Heart right ventricle (tissue), 16 donors: ENCODE results near the gene CLEC14A. TPM values are rescaled to one million over a fixed set of nuclear protein-coding genes. Genes with fewer than 3 reads are reported as not detected.

Experiments
- ATAC-seq, 8 donors: fragments of 200-7000 bp; cut with Tn5 transposase; one replicate each; pipeline ENCODE4 v1.9.1; 2020; ENCODE audit warnings: mild to moderate bottlenecking in 8 of 8, moderate library complexity in 8 of 8, moderate number of reproducible peaks in 1 of 8
- DNase-seq, 2 donors: peaks; one replicate each; pipeline ENCODE4 v3.0.0-alpha.2; 2020
- H3K27ac ChIP-seq, 10 donors: fragments of 200-600 bp; sonication (generic) in 2 of 10; one replicate each; pipeline versions ENCODE4 v1.5.0 to v1.8.0; 2020 to 2022; ENCODE audit warnings: mild to moderate bottlenecking in 3 of 10
- H3K27me3 ChIP-seq, 7 donors: fragments of 200-600 bp; one replicate each; pipeline ENCODE4 v1.8.0; 2021 to 2022; ENCODE audit warnings: mild to moderate bottlenecking in 2 of 7
- H3K36me3 ChIP-seq, 9 donors: fragments of 200-600 bp; sonication (generic) in 1 of 9; one replicate each; pipeline versions ENCODE4 v1.5.0 to v1.8.0; 2020 to 2022; ENCODE audit warnings: mild to moderate bottlenecking in 2 of 9
- H3K4me1 ChIP-seq, 9 donors: fragments of 200-600 bp; sonication (generic) in 1 of 9; one replicate each; pipeline versions ENCODE4 v1.5.0 to v1.8.0; 2020 to 2022; ENCODE audit warnings: mild to moderate bottlenecking in 4 of 9
- H3K4me3 ChIP-seq, 10 donors: fragments of 200-600 bp; sonication (generic) in 2 of 10; one replicate each; pipeline versions ENCODE4 v1.5.0 to v1.8.0; 2020 to 2022; ENCODE audit warnings: mild to moderate bottlenecking in 7 of 10, moderate library complexity in 2 of 10
- H3K9me3 ChIP-seq, 11 donors: fragments of 200-600 bp in 10 of 11; sonication (generic) in 2 of 11; one replicate each; pipeline versions ENCODE4 v1.5.0 to v1.8.0; 2013 to 2022; ENCODE audit warnings: mild to moderate bottlenecking in 2 of 11, control low read depth in 1 of 11, moderate library complexity in 1 of 11
- CTCF ChIP-seq, 9 donors: fragments of 200-600 bp; sonication (generic) in 2 of 9; IDR thresholded peaks; one replicate each; pipeline versions ENCODE4 v1.5.0 to v1.8.0; 2021 to 2022; ENCODE audit warnings: antibody characterized with exemption in 9 of 9, mild to moderate bottlenecking in 5 of 9, moderate library complexity in 1 of 9
- WGBS, 2 donors: extraction: QIAGEN DNeasy Blood & Tissue Kit; methylation state at CpG; one replicate each; pipeline ENCODE4 v1.1.7; 2013; ENCODE audit warnings: inconsistent platforms in 1 of 2; 5-methylcytosine and 5-hydroxymethylcytosine counted together
- intact Hi-C, 10 donors: fragments of 100-400 bp; cut with DNase I; formaldehyde crosslinking; loops; one replicate each; pipeline versions ENCODE4 v1.11.1 to v1.14.2; 2022
- polyA plus RNA-seq, 2 donors: library from polyadenylated mRNA; stranded (reverse); fragments of 200-250 nt; gene quantifications; one replicate each; pipeline ENCODE4 v1.2.3, GENCODE V29; 2013
- total RNA-seq, 10 donors: library from RNA; stranded (reverse); fragmentation: NEBNext Ultra II Directional in 3 of 10; extraction: Animal tissue kit (Norgen Biotek cat#: 25700) in 3 of 10; gene quantifications; one replicate each; pipeline versions ENCODE4 v1.2.1 to v1.2.4, GENCODE V29; 2021 to 2023
- donor health status: Arrhythmogenic right ventricular cardiomyopathy.
- donor health status: ischemic (EF 13 %, LVEDD 7.1; RV severe dilation, severe dysfunction).
- donor health status: healthy with polysubstance abuse.
- donor health status: DM: no; HTN: yes; CAD: no.
- donor health status: DM: no; HTN: no; CAD: no.
- donor health status: ischemic (EF 25% LVEDD 6.9; RV normal size, moderate dysfunction).
- donor health status: ischemic (EF 25% LVEDD 5.7; RV mildly dilated, moderate dysfunction).
- donor health status: healthy.
- donor health status: DM: yes; HTN: yes; CAD: no.
- donor health status: Ischemic cardiomyopathy.
- donor health status: ischemic (EF 35%, LVEDD 5.7; RV mildly dilated, moderate dysfunction).
- donor health status: nonischemic (EF 11% LVEDD 7.7; RV severe dilation, severe dysfunction).
- donor health status: DM: yes; HTN: yes; CAD: no.
- donor health status: PGD.
- donor health status: ischemic (EF 29% LVEDD 5.4; RV normal size, mild dysfunction).
- donor health status: nonischemic (EF 23%, LVEDD 6.1; RV moderate dilation, normal function).

CLEC14A gene
- total and polyA plus RNA-seq, 12 donors: 18.4 to 71.8 (median 37.1) TPM

- DNase-seq: no peak
- TF ChIP-seq CTCF (IDR thresholded peaks at IDR 0.05): no peak
Measured at GRCh38 chr14:38212111-38212510, 43.8 kb downstream of the CLEC14A start.

GRCh38 chr14:38211255-38211735 is 44.6 kb downstream of the CLEC14A start:
- no peak for TF ChIP-seq CTCF (IDR thresholded peaks at IDR 0.05)
- H3K27me3 ChIP-seq: peaks cover 0 to 72% (median 47%) of the 10 kb centered on the region in 7 donors
- 2% methylated on average over 34 of the region's 34 CpGs for WGBS, 2 donors
- peak in 4 of 8 donors; percentile 32 to 54 (median 37) for ATAC-seq
- intact Hi-C loops: no loop called here
- H3K36me3 ChIP-seq: no peaks in the 10 kb centered on the region
- H3K4me3 ChIP-seq: peak overlapping the region; percentile 38 to 64 (median 52)
- H3K27ac ChIP-seq: no peak overlapping the region
- peaks cover 0 to 41% (median 23%) of the 10 kb centered on the region in 9 donors for H3K4me1 ChIP-seq
- peak in 1 of 2 donors; percentile 7 for DNase-seq
- peaks cover 0 to 7% (median 2%) of the 10 kb centered on the region in 11 donors for H3K9me3 ChIP-seq

More at GRCh38 chr14:38212111-38212510, 43.8 kb downstream of the CLEC14A start:
- Histone ChIP-seq H3K27me3 (peaks cover 0 to 64% (median 47%) of the 10 kb centered on the region in 7 donors), H3K9me3 (no peaks in the 10 kb centered on the region), H3K27ac (no peak overlapping the region), H3K4me1 (peaks cover 0 to 41% (median 23%) of the 10 kb centered on the region in 9 donors), H3K36me3 (no peaks in the 10 kb centered on the region), H3K4me3 (peak overlapping the region in 2 of 10 donors; percentile 55 to 64)
- intact Hi-C loops: no loop called here
- ATAC-seq: no peak

GRCh38 chr14:38210587-38211216 is 45.2 kb downstream of the CLEC14A start:
- Histone ChIP-seq H3K27ac (peak overlapping the region in 2 of 10 donors; percentile 16), H3K4me1 (peaks cover 0 to 41% (median 23%) of the 10 kb centered on the region in 9 donors), H3K36me3 (no peaks in the 10 kb centered on the region), H3K9me3 (peaks cover 0 to 11% (median 2%) of the 10 kb centered on the region in 11 donors), H3K4me3 (peak overlapping the region; percentile 38 to 64 (median 52)), H3K27me3 (peaks cover 0 to 72% (median 47%) of the 10 kb centered on the region in 7 donors)
- WGBS, 2 donors: 2% methylated on average over 29 of the region's 29 CpGs
- intact Hi-C loops: no loop called here
- ATAC-seq (peak; percentile 39 to 79 (median 72)), DNase-seq (peak in 1 of 2 donors; percentile 39)
- TF ChIP-seq CTCF (IDR thresholded peaks at IDR 0.05): peak in 5 of 9 donors; percentile 17 to 53 (median 42)

- peak overlapping the region in 2 of 10 donors; percentile 16 to 54 for H3K27ac ChIP-seq
- WGBS, 2 donors: 5 to 8% methylated on average over 69 of the region's 69 CpGs
Measured at GRCh38 chr14:38209572-38210557, 46.0 kb downstream of the CLEC14A start.

More at GRCh38 chr14:38209572-38210557, 46.0 kb downstream of the CLEC14A start:
- intact Hi-C loops: loop anchor here in 2 of 10 donors (10.0 kb wide), 2 partner anchors 225 to 305 kb away; no protein-coding TSS in a partner anchor
- ATAC-seq (peak in 5 of 8 donors; percentile 16 to 27 (median 24)), DNase-seq (no peak)
- peaks cover 0 to 41% (median 23%) of the 10 kb centered on the region in 9 donors for H3K4me1 ChIP-seq
- H3K27me3 ChIP-seq: peaks cover 0 to 74% (median 50%) of the 10 kb centered on the region in 7 donors
- peak overlapping the region; percentile 6 to 64 (median 52) for H3K4me3 ChIP-seq
- H3K36me3 ChIP-seq: no peaks in the 10 kb centered on the region
- no peak for TF ChIP-seq CTCF (IDR thresholded peaks at IDR 0.05)
- peaks cover 0 to 11% (median 2%) of the 10 kb centered on the region in 11 donors for H3K9me3 ChIP-seq
